ENCODE data around the gene RPS14.
A peak's percentile ranks its signal among the peaks of the same experiment; 100 is the strongest.
"Not testable (repeated sequence)": the region's sequence is repeated elsewhere in the genome, so short reads cannot be mapped to it uniquely, and the experiment has no call there.

The RPS14 gene

GRCh38 chr5:150476568-150476967, 27.0 kb upstream of the RPS14 start:
- not testable (repeated sequence) for DNase-seq

- no peak for DNase-seq
These were observed 24.3 kb upstream of the RPS14 start for GRCh38 chr5:150473673-150474358.

GRCh38 chr5:150469718-150470469, 20.4 kb upstream of the RPS14 start:
- DNase-seq, result no peak

- DNase-seq, result no peak
These were observed 18.7 kb upstream of the RPS14 start for GRCh38 chr5:150468206-150468605.

GRCh38 chr5:150465927-150466326, 16.4 kb upstream of the RPS14 start:
- no peak for DNase-seq

GRCh38 chr5:150464554-150465012, 15.0 kb upstream of the RPS14 start:
- no peak for DNase-seq

GRCh38 chr5:150461231-150461630, 11.7 kb upstream of the RPS14 start:
- DNase-seq, result no peak

- DNase-seq, result no peak
These were observed 11.2 kb upstream of the RPS14 start for GRCh38 chr5:150460781-150461180.

GRCh38 chr5:150458802-150459557, 9.4 kb upstream of the RPS14 start:
- DNase-seq, result peak; percentile 57

- DNase-seq, result no peak
These were observed 8.2 kb upstream of the RPS14 start for GRCh38 chr5:150457562-150458240.

GRCh38 chr5:150457121-150457520, 7.6 kb upstream of the RPS14 start:
- DNase-seq, result no peak

- DNase-seq, result no peak
These were observed 5.1 kb upstream of the RPS14 start for GRCh38 chr5:150454492-150455229.

- DNase-seq, result not testable (repeated sequence)
These were observed 4.5 kb upstream of the RPS14 start for GRCh38 chr5:150454027-150454426.

- no peak for DNase-seq
These were observed 3.4 kb upstream of the RPS14 start for GRCh38 chr5:150452914-150453313.

GRCh38 chr5:150451594-150451993, 2.1 kb upstream of the RPS14 start:
- DNase-seq, result no peak

- peak; percentile 36 for DNase-seq
These were observed 505 bp downstream of the RPS14 start for GRCh38 chr5:150448952-150449516.

- peak; percentile 49 for DNase-seq
These were observed 1.2 kb downstream of the RPS14 start for GRCh38 chr5:150448334-150448733.

- no peak for DNase-seq
These were observed 2.4 kb downstream of the RPS14 start for GRCh38 chr5:150447188-150447587.

GRCh38 chr5:150446583-150446982, 3.0 kb downstream of the RPS14 start:
- DNase-seq, result no peak

- no peak for DNase-seq
These were observed 3.5 kb downstream of the RPS14 start for GRCh38 chr5:150446088-150446487.

- DNase-seq, result no peak
These were observed 4.8 kb downstream of the RPS14 start for GRCh38 chr5:150444770-150445169.
